ENCODE data around the gene STX2. TPM values are rescaled to one million over a fixed set of nuclear protein-coding genes. Genes with fewer than 3 reads are reported as not detected.

STX2 gene
- total and polyA plus RNA-seq, 2 experiments from 2014 or later, result 12.4 to 23.1 TPM

DNA sequence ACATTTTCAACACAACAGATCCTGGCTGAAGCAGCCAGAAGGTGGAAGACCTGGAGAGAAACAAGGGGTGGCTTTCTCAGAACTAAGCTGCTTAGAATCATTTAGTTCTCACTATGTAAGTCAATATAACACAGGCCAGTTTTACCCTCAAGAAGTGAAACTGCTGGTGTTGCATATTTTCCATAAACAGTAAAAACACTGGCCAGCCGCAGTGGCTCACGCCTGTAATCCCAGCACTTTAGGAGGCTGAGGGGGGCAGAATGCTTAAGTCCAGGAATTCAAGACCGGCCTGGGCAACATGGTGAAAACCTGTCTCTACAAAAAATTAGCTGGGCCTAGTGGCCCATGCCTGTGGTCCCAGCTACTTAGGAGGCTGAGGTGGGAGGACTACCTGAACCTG is 11.6 kb downstream of the STX2 start:
- H2AFZ ChIP-seq, result no peak overlapping the region
- H3K9me3 ChIP-seq (ENCODE audit: low read depth), result no peaks in the 10 kb centered on the region
- no peak overlapping the region for H3K4me3 ChIP-seq
- TF ChIP-seq, protein P1, sequence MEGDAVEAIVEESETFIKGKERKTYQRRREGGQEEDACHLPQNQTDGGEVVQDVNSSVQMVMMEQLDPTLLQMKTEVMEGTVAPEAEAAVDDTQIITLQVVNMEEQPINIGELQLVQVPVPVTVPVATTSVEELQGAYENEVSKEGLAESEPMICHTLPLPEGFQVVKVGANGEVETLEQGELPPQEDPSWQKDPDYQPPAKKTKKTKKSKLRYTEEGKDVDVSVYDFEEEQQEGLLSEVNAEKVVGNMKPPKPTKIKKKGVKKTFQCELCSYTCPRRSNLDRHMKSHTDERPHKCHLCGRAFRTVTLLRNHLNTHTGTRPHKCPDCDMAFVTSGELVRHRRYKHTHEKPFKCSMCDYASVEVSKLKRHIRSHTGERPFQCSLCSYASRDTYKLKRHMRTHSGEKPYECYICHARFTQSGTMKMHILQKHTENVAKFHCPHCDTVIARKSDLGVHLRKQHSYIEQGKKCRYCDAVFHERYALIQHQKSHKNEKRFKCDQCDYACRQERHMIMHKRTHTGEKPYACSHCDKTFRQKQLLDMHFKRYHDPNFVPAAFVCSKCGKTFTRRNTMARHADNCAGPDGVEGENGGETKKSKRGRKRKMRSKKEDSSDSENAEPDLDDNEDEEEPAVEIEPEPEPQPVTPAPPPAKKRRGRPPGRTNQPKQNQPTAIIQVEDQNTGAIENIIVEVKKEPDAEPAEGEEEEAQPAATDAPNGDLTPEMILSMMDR (IDR thresholded peaks at IDR 0.05; ENCODE audit: poor library complexity), result no peak
- no peak for TF ChIP-seq EZH2phosphoT487 (IDR thresholded peaks at IDR 0.05; ENCODE audit: low read depth, severe bottlenecking, unreplicated experiment)
- TF ChIP-seq EZH2 (IDR thresholded peaks at IDR 0.05; ENCODE audit: borderline replicate concordance), result no peak
- H3K4me1 ChIP-seq (ENCODE audit: insufficient read depth), result peaks cover 17% of the 10 kb centered on the region
- peaks cover 3% of the 10 kb centered on the region for H4K20me1 ChIP-seq (ENCODE audit: insufficient read depth, poor library complexity, severe bottlenecking)
- H3K4me2 ChIP-seq, result peak overlapping the region; percentile 47
- peaks cover 19% of the 10 kb centered on the region for H3K79me2 ChIP-seq
- peak; percentile 37 for DNase-seq (ENCODE audit: low spot score)
- WGBS (ENCODE audit: low lambda C conversion rate, missing lambda C conversion rate), result 63% methylated on average over 3 of the region's 3 CpGs
- peak overlapping the region; percentile 37 for H3K27ac ChIP-seq
- H3K27me3 ChIP-seq, result no peaks in the 10 kb centered on the region
- H3K9me2 ChIP-seq (replicated peaks; ENCODE audit: insufficient read depth), result no peaks in the 10 kb centered on the region
- no peaks in the 10 kb centered on the region for H3K36me3 ChIP-seq (replicated peaks; ENCODE audit: insufficient read depth, low read depth)

DNA sequence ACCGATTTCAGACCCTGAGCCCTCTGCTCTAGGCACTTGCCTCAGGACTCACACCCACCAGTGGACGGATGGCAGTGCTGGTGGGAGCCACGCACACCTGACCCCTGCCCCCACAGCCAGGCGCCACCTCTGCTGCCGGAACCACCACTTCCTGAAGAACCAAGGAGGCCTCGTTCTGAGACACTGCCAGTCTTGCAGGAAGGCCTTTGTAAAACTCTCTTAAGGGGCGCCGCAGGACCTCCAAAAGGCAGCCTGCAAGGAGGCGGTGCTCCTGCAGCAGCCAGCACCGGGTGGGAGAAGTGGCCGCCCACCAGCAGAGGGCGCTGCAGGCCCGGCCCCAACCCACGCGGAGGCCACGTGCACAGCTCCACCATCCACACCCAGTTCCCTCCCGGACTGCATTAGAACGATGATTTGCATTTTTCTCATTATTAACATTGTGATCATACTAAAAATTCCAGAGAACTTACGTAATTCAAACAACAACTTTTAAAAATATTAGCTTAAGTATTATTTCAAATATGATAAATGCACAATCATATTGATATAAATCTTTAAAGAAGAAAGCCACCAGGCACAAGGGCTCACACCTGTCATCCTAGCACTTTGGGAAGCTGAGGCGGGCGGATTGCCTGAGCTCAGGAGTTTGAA is 12.8 kb downstream of the STX2 start:
- DNase-seq (ENCODE audit: low spot score), result peak; percentile 48
- Histone ChIP-seq H3K4me3 (no peak overlapping the region), H3K9me2 (replicated peaks; ENCODE audit: insufficient read depth) (no peaks in the 10 kb centered on the region), H3K9me3 (ENCODE audit: low read depth) (no peaks in the 10 kb centered on the region), H3K79me2 (peaks cover 11% of the 10 kb centered on the region), H3K27me3 (no peaks in the 10 kb centered on the region), H3K27ac (no peak overlapping the region), H3K36me3 (replicated peaks; ENCODE audit: insufficient read depth, low read depth) (no peaks in the 10 kb centered on the region), H4K20me1 (ENCODE audit: insufficient read depth, poor library complexity, severe bottlenecking) (peaks cover 3% of the 10 kb centered on the region), H3K4me2 (no peak overlapping the region), H2AFZ (no peak overlapping the region), H3K4me1 (ENCODE audit: insufficient read depth) (peaks cover 13% of the 10 kb centered on the region)
- 78% methylated on average over 21 of the region's 21 CpGs for WGBS (ENCODE audit: low lambda C conversion rate, missing lambda C conversion rate)
- TF ChIP-seq, protein P1 (IDR thresholded peaks at IDR 0.05; ENCODE audit: poor library complexity), result peak; percentile 60
- TF ChIP-seq EZH2 (IDR thresholded peaks at IDR 0.05; ENCODE audit: borderline replicate concordance) (no peak), EZH2phosphoT487 (IDR thresholded peaks at IDR 0.05; ENCODE audit: low read depth, severe bottlenecking, unreplicated experiment) (no peak)

DNA sequence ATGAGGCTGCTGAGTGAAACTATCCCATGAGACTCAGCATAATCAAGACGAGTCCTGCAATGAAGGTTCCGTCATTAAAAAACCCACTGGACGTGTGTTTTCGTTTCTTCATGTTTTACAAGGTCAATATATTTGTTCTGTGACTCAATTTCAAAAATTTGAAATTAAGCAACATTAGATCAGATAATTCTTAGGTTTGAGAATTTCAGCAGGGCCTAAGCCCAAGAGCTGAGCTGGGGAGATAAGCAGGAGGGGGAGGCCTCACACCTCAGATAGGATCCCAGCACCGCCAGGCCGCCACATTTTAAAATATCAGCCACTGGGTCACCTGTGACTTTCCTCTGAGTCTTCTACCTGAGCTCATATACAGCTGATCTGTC is 13.3 kb downstream of the STX2 start:
- TF ChIP-seq EZH2 (IDR thresholded peaks at IDR 0.05; ENCODE audit: borderline replicate concordance), result no peak
- TF ChIP-seq, protein P1 (IDR thresholded peaks at IDR 0.05; ENCODE audit: poor library complexity), result no peak
- TF ChIP-seq EZH2phosphoT487 (IDR thresholded peaks at IDR 0.05; ENCODE audit: low read depth, severe bottlenecking, unreplicated experiment), result no peak
- 88% methylated on average over 6 of the region's 6 CpGs for WGBS (ENCODE audit: low lambda C conversion rate, missing lambda C conversion rate)
- no peak overlapping the region for H3K27ac ChIP-seq

More for the DNA sequence above, 13.3 kb downstream of the STX2 start:
- H3K4me1 ChIP-seq (ENCODE audit: insufficient read depth), result peaks cover 8% of the 10 kb centered on the region
- no peaks in the 10 kb centered on the region for H3K27me3 ChIP-seq
- H2AFZ ChIP-seq, result no peak overlapping the region
- H4K20me1 ChIP-seq (ENCODE audit: insufficient read depth, poor library complexity, severe bottlenecking), result peaks cover 3% of the 10 kb centered on the region
- H3K4me3 ChIP-seq, result no peak overlapping the region
- peaks cover 11% of the 10 kb centered on the region for H3K79me2 ChIP-seq
- H3K9me2 ChIP-seq (replicated peaks; ENCODE audit: insufficient read depth), result no peaks in the 10 kb centered on the region
- no peaks in the 10 kb centered on the region for H3K36me3 ChIP-seq (replicated peaks; ENCODE audit: insufficient read depth, low read depth)
- H3K9me3 ChIP-seq (ENCODE audit: low read depth), result no peaks in the 10 kb centered on the region
- no peak overlapping the region for H3K4me2 ChIP-seq
- no peak for DNase-seq (ENCODE audit: low spot score)

Measured in hepatocyte (in vitro differentiated cells).